Retinal pigment epithelial cell (primary cell): ENCODE results near the gene PRPH.
"Not testable (repeated sequence)": the region's sequence is repeated elsewhere in the genome, so short reads cannot be mapped to it uniquely, and the experiment has no call there.

ENCODE experiments used
- DNase-seq: peaks from one replicate; pipeline ENCODE4 v3.0.0-alpha.2; 2010; ENCODE audit warnings: low read depth
- H3K4me3 ChIP-seq: 2 replicates; pipeline ENCODE4 v1.5.1; 2011; ENCODE audit warnings: mild to moderate bottlenecking, low read length, control low read depth, moderate library complexity
- CTCF ChIP-seq: conservative IDR thresholded peaks from 2 replicates; pipeline ENCODE4 v1.5.1; 2011; ENCODE audit warnings: low read depth, low read length, control low read depth, inconsistent platforms

The PRPH gene

GRCh38 chr12:49297695-49298060 is 2.7 kb downstream of the PRPH start:
- no peak overlapping the region for H3K4me3 ChIP-seq
- DNase-seq = no peak
- no peak for TF ChIP-seq CTCF

- DNase-seq = no peak
- TF ChIP-seq CTCF = peak; percentile 34
- H3K4me3 ChIP-seq = no peak overlapping the region
Measured at GRCh38 chr12:49298160-49298559, 3.2 kb downstream of the PRPH start.

- H3K4me3 ChIP-seq = no peak overlapping the region
- DNase-seq = no peak
- no peak for TF ChIP-seq CTCF
Measured at GRCh38 chr12:49301760-49302159, 6.8 kb downstream of the PRPH start.

GRCh38 chr12:49304161-49304560 is 9.2 kb downstream of the PRPH start:
- no peak for TF ChIP-seq CTCF
- H3K4me3 ChIP-seq = no peak overlapping the region
- no peak for DNase-seq

- TF ChIP-seq CTCF = no peak
- no peak for DNase-seq
- no peak overlapping the region for H3K4me3 ChIP-seq
Measured at GRCh38 chr12:49305762-49306510, 11.0 kb downstream of the PRPH start.

- no peak for TF ChIP-seq CTCF
- H3K4me3 ChIP-seq = no peak overlapping the region
- no peak for DNase-seq
Measured at GRCh38 chr12:49309386-49309785, 14.4 kb downstream of the PRPH start.

- not testable (repeated sequence) for H3K4me3 ChIP-seq
Measured at GRCh38 chr12:49310451-49311000, 15.6 kb downstream of the PRPH start.

More at GRCh38 chr12:49310451-49311000, 15.6 kb downstream of the PRPH start:
- not testable (repeated sequence) for DNase-seq
